Body of pancreas (tissue), 4 donors: ENCODE measurements around the gene PACSIN2.

Experiments used
- POLR2A ChIP-seq, 3 donors: fragments of 450-650 bp; IDR thresholded peaks; one replicate each; pipeline ENCODE4 v1.6.1; 2016; ENCODE audit warnings: antibody characterized with exemption in 3 of 3, mild to moderate bottlenecking in 2 of 3
- TF ChIP-seq, protein P1 (sequence below), 7 experiments: fragments of 450-650 bp in 4 of 7; fragments of 200-600 bp in 3 of 7; sonication (generic) in 3 of 7; IDR thresholded peaks; one replicate each; pipeline ENCODE4 v1.5.1; 2016 to 2019; ENCODE audit warnings: antibody characterized with exemption in 7 of 7

GRCh38 chr22:42893371-42894150, 121.4 kb downstream of the PACSIN2 start:
- TF ChIP-seq POLR2A (IDR thresholded peaks at IDR 0.05), result no peak
- TF ChIP-seq, protein P1, sequence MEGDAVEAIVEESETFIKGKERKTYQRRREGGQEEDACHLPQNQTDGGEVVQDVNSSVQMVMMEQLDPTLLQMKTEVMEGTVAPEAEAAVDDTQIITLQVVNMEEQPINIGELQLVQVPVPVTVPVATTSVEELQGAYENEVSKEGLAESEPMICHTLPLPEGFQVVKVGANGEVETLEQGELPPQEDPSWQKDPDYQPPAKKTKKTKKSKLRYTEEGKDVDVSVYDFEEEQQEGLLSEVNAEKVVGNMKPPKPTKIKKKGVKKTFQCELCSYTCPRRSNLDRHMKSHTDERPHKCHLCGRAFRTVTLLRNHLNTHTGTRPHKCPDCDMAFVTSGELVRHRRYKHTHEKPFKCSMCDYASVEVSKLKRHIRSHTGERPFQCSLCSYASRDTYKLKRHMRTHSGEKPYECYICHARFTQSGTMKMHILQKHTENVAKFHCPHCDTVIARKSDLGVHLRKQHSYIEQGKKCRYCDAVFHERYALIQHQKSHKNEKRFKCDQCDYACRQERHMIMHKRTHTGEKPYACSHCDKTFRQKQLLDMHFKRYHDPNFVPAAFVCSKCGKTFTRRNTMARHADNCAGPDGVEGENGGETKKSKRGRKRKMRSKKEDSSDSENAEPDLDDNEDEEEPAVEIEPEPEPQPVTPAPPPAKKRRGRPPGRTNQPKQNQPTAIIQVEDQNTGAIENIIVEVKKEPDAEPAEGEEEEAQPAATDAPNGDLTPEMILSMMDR (IDR thresholded peaks at IDR 0.05), result no peak
